Large intestine (tissue), 3 donors: ENCODE results near the gene CCM2L. TPM values are rescaled to one million over a fixed set of nuclear protein-coding genes. Genes with fewer than 3 reads are reported as not detected.

ENCODE experiments used
- DNase-seq, 2 donors: peaks; one replicate each; pipeline versions ENCODE4 v3.0.0 to v3.0.0-alpha.2; 2013
- H3K27ac ChIP-seq: one replicate; pipeline ENCODE4 v1.5.1; 2013; ENCODE audit warnings: low read length
- H3K27me3 ChIP-seq: 2 replicates; pipeline ENCODE4 v1.6.1; 2013; ENCODE audit warnings: low read length; ENCODE audit not compliant: control insufficient read depth, insufficient read depth
- H3K36me3 ChIP-seq: 2 replicates; pipeline ENCODE4 v1.6.1; 2013; ENCODE audit warnings: low read length; ENCODE audit not compliant: control insufficient read depth, insufficient read depth
- H3K4me1 ChIP-seq: one replicate; pipeline ENCODE4 v1.6.1; 2013; ENCODE audit warnings: low read length; ENCODE audit not compliant: control insufficient read depth, insufficient read depth
- H3K4me3 ChIP-seq: one replicate; pipeline ENCODE4 v1.5.1; 2013; ENCODE audit warnings: low read length
- H3K9me3 ChIP-seq: one replicate; pipeline ENCODE4 v1.6.1; 2013; ENCODE audit warnings: mild to moderate bottlenecking, low read depth, low read length, moderate library complexity; ENCODE audit not compliant: control insufficient read depth
- WGBS: methylation state at CpG from one replicate; pipeline ENCODE4 v1.1.5; 2013; ENCODE audit warnings: low lambda C conversion rate; ENCODE audit not compliant: insufficient coverage; 5-methylcytosine and 5-hydroxymethylcytosine counted together
- polyA plus RNA-seq: library from polyadenylated mRNA; unstranded; fragments of 120-200 nt; gene quantifications from one replicate; pipeline ENCODE4 v1.2.1, GENCODE V29; 2013

Gene CCM2L
- polyA plus RNA-seq, 1 donor: 2.9 TPM

GRCh38 chr20:32070690-32071213 lies 60.5 kb downstream of the CCM2L start:
- Histone ChIP-seq H3K27me3 (peaks cover 11% of the 10 kb centered on the region), H3K4me1 (no peaks in the 10 kb centered on the region), H3K36me3 (no peaks in the 10 kb centered on the region), H3K27ac (no peak overlapping the region), H3K9me3 (no peaks in the 10 kb centered on the region), H3K4me3 (no peak overlapping the region)
- WGBS: 41% methylated on average over 4 of the region's 4 CpGs
- DNase-seq: no peak

GRCh38 chr20:32071395-32072167 lies 61.3 kb downstream of the CCM2L start:
- 50% methylated on average over 2 of the region's 17 CpGs for WGBS
- no peaks in the 10 kb centered on the region for H3K36me3 ChIP-seq
- H3K27ac ChIP-seq: no peak overlapping the region
- H3K9me3 ChIP-seq: no peaks in the 10 kb centered on the region
- H3K27me3 ChIP-seq: peaks cover 11% of the 10 kb centered on the region
- no peaks in the 10 kb centered on the region for H3K4me1 ChIP-seq
- H3K4me3 ChIP-seq: no peak overlapping the region
- no peak for DNase-seq

- H3K36me3 ChIP-seq: no peaks in the 10 kb centered on the region
- no CpG with 5 or more reads among the region's 6 CpGs for WGBS
These were observed 62.0 kb downstream of the CCM2L start for GRCh38 chr20:32072168-32072750.

GRCh38 chr20:32075534-32075933 lies 65.3 kb downstream of the CCM2L start:
- H3K4me1 ChIP-seq: no peaks in the 10 kb centered on the region
- no peak overlapping the region for H3K27ac ChIP-seq
- no peak overlapping the region for H3K4me3 ChIP-seq
- WGBS: no CpG with 5 or more reads among the region's 1 CpG
- no peaks in the 10 kb centered on the region for H3K36me3 ChIP-seq
- DNase-seq: no peak
- H3K27me3 ChIP-seq: peaks cover 6% of the 10 kb centered on the region
- H3K9me3 ChIP-seq: no peaks in the 10 kb centered on the region

More at GRCh38 chr20:32072168-32072750, 62.0 kb downstream of the CCM2L start:
- Histone ChIP-seq H3K27ac (no peak overlapping the region), H3K4me1 (no peaks in the 10 kb centered on the region), H3K27me3 (peaks cover 11% of the 10 kb centered on the region), H3K4me3 (no peak overlapping the region), H3K9me3 (no peaks in the 10 kb centered on the region)
- DNase-seq: no peak

- Histone ChIP-seq H3K4me3 (no peak overlapping the region), H3K27me3 (peaks cover 2% of the 10 kb centered on the region), H3K4me1 (no peaks in the 10 kb centered on the region), H3K36me3 (no peaks in the 10 kb centered on the region), H3K9me3 (no peaks in the 10 kb centered on the region), H3K27ac (no peak overlapping the region)
- no peak for DNase-seq
- WGBS: no CpG with 5 or more reads among the region's 4 CpGs
These were observed 67.0 kb downstream of the CCM2L start for GRCh38 chr20:32077190-32077589.

GRCh38 chr20:32078322-32078721 lies 68.1 kb downstream of the CCM2L start:
- Histone ChIP-seq H3K27me3 (peaks cover 2% of the 10 kb centered on the region), H3K27ac (no peak overlapping the region), H3K4me1 (no peaks in the 10 kb centered on the region), H3K4me3 (no peak overlapping the region), H3K36me3 (no peaks in the 10 kb centered on the region), H3K9me3 (no peaks in the 10 kb centered on the region)
- no peak for DNase-seq
- WGBS: no CpG with 5 or more reads among the region's 5 CpGs

- H3K27me3 ChIP-seq: peaks cover 2% of the 10 kb centered on the region
- H3K4me1 ChIP-seq: no peaks in the 10 kb centered on the region
- H3K9me3 ChIP-seq: no peaks in the 10 kb centered on the region
- no peak overlapping the region for H3K27ac ChIP-seq
- H3K36me3 ChIP-seq: no peaks in the 10 kb centered on the region
- no peak for DNase-seq
- no peak overlapping the region for H3K4me3 ChIP-seq
These were observed 68.6 kb downstream of the CCM2L start for GRCh38 chr20:32078791-32079190.

GRCh38 chr20:32079655-32080109 lies 69.4 kb downstream of the CCM2L start:
- no peak for DNase-seq
- peaks cover 5% of the 10 kb centered on the region for H3K27me3 ChIP-seq
- WGBS: no CpG with 5 or more reads among the region's 8 CpGs
- no peaks in the 10 kb centered on the region for H3K36me3 ChIP-seq
- H3K27ac ChIP-seq: no peak overlapping the region
- no peak overlapping the region for H3K4me3 ChIP-seq
- no peaks in the 10 kb centered on the region for H3K9me3 ChIP-seq
- H3K4me1 ChIP-seq: no peaks in the 10 kb centered on the region

- Histone ChIP-seq H3K27ac (no peak overlapping the region), H3K27me3 (peaks cover 5% of the 10 kb centered on the region), H3K9me3 (no peaks in the 10 kb centered on the region), H3K4me1 (no peaks in the 10 kb centered on the region), H3K4me3 (no peak overlapping the region), H3K36me3 (no peaks in the 10 kb centered on the region)
- WGBS: no CpG with 5 or more reads among the region's 3 CpGs
- no peak for DNase-seq
These were observed 70.5 kb downstream of the CCM2L start for GRCh38 chr20:32080783-32081182.
